HG02759 (cell line): ENCODE data around the gene PLK3.
"Not testable (repeated sequence)": the region's sequence is repeated elsewhere in the genome, so short reads cannot be mapped to it uniquely, and the experiment has no call there.

ENCODE experiments used
- ATAC-seq: cut with Tn5 transposase; IDR thresholded peaks from one replicate; pipeline ENCODE4 v1.9.1; 2021; ENCODE audit warnings: mild to moderate bottlenecking, moderate library complexity; ENCODE audit not compliant: unreplicated experiment

Gene PLK3

DNA sequence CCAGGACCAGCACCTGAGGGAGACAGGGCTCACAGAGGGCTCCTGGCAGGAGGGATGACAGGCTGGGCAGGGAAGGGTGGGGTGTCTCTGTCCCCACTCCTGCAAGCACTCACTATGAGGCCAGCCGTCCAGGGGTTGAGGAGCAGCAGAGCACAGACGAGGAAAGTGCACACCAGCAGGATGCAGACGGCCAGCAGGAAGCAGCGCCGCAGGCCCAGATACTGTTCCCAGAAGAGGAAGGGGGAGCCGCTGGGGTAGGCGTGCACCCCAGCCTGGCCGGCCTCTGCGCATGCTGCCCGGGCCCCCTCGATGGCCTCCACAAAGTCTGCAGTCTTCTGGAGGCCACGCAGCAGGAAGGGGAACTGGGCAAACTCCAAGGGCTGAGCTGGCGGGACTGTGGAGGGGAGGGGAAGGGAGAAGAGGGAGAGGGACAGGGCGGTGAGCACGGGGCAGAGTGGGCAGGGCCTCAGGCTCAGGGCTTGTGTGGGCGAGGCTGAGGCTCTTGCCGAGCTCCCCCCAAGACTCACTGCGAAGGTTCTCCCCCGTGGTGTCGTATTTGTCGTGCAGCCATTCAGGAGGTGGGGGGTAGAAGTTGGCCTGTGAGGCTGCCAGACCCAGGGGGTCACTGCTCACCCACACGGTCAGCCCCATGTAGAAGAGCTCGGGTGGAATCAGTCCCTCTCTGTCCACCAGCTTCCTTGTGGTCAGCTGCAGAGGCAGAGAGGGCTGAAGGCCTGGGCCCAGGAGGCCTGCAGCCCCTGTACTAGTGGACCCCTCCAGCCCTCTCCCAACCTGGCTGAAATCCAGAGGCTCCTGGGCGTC, 26.4 kb downstream of the PLK3 start:
- ATAC-seq, result no peak

DNA sequence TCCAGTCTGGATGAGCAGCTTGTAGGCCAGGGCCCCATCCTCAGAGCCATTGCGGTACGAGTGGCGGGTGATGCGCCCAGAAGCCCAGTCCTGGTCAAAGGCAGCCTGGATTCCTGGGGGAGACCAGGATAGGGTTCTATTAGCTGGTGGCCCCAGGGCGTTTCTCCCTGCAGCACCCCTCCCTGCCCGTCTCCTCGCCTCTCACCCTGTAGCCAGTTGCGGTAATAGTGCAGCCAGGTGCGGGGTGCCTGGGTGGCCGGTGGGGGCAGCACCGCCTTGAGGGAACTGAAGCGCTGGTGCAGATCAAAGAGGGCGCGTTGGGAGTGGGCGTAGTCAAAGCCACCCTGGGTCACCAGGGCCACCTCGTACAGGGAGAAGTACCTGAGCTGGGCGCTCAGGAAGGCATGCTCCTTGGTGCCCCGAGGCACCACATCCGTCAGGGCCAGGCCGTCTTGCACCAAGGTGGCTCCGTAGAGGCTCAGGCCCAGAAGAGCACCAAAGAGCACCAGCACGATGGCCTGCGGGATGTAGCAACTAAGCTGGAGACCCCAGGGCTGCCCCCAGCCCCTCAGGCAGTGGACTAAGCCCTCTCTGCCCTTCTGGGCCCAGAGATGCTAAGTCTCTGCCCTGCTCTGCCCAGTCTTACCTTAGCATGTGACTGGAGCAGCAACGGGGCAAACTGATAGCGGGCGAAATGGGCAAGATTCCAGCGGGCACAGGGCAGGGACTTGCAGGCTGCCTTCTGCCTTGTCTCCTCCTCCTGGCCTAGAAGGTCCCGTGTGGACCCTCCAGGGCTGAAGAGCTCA, 27.2 kb downstream of the PLK3 start:
- ATAC-seq, result no peak

DNA sequence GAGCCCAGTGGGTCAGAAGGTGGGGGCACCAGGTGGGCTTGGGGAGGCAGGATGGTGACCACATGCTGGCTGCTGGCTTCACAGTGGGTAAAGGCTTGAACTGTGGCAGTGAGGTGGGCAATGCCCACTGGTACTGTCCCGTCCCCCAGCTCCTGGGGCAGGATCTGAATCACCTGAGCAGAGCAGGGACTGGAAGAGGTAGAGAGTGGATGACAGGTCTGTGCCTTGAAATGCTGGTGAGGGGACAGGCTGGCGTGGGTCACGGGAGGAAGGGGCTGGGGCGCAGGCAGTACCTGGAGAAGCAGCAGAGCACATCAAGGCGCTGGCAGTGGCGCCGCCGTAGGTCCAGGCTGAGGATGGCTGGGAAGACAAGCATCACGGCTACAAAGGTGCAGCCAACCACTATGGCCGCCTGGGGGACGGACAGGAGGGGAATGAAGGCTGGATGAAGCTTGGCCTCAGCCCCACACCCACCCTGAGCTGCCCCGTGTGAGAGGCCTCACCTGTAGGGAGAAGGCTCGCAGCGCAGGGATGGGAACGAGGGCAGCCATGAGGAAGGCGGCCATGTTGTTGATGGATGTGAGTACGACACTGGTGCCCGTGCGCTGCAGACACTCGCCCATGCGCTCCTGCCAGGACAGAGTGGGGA, 27.9 kb downstream of the PLK3 start:
- ATAC-seq, result no peak

DNA sequence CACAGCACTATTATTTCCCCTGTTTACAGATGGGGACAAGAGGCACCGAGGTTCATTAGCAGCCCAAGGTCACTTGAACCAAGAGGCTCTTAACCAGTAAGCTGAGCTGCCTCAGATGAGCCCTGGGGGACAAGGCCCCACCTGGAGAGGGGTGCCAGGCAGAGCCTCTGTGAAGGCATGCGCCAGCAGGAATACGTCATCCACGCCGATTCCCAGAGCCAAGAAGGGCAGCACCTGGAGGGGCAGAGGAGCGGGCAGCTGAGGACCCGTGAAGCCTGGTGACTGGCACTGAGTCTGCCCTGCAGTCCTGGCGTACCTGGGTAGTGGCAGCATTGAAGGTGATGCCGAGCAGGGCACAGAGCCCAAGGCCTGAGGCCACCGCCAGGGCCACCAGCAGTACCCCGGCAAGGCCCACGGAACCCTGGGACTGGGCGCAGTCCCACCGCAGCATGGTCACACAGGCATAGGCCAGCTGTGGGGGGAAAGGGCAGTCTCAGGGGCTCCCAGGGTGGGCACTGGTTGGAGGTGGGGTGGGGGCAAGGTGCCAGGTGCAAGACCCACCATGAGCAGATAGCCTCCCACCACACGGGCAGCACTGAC, 28.8 kb downstream of the PLK3 start:
- ATAC-seq, result no peak

DNA sequence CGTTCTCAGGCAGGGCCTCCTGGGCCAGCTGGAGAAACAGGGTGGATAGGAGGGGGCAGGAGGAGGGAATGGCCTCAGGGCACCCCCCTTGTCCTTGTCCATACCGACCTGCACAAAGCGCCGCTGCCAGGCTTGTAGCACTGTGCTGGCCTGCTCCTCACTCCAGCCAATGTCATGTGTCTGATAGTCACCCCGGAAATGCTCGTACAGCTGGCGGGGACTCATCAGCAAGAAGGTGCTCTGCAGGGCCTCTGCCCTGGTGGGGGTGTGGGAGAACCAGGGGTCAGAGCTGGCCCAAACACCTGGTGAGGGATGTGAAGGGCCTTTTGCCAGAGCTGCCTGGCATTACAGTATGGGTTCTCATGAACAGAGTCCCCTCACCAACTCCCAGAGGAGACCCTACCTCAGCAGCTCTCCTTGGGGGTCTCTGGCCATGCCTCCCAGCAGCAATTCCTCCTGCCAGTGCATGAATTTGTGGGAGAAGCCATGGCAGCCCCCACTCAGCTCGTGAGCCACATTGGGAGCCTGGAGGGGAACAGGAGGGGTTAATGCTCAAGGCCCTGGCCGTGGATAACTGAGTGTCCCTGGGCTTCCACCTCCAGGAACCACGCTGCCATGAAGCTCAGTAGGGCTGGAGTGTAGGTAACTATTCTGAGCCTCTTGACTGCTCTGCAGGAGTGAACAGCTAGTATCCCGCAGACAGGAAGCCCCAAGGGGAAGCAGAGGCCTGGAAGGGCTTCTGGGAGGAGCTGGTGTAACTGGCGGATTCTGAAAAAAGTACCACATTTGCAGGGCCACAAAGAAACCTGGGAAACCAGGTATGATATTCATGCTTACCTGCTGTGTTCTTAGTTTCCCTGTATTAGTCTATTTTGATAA, 29.6 kb downstream of the PLK3 start:
- no peak for ATAC-seq

- no peak for ATAC-seq
These were observed 30.7 kb downstream of the PLK3 start for GRCh38 chr1:44830900-44831304.

DNA sequence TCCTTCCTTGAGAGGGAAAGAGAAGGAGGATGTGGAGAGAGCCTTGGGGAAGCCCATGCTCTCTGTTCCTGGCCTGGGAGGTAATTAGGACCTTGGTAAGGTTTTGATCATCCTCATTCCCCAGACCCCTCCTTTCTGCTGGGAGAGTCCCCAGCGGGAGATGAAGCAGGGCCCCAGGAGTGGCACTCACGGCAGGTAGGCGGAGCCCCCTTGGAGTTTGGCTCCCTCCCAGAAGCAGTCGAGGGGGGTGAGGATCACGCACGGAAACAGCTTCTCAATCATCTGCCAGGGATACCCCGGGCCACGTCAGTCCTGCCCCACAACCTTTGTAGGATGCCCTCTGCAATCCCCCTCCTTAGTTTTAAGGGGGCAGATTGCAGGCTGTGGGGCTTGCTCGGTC, 31.3 kb downstream of the PLK3 start:
- ATAC-seq, result no peak

GRCh38 chr1:44832056-44832705, 32.0 kb downstream of the PLK3 start:
- no peak for ATAC-seq

DNA sequence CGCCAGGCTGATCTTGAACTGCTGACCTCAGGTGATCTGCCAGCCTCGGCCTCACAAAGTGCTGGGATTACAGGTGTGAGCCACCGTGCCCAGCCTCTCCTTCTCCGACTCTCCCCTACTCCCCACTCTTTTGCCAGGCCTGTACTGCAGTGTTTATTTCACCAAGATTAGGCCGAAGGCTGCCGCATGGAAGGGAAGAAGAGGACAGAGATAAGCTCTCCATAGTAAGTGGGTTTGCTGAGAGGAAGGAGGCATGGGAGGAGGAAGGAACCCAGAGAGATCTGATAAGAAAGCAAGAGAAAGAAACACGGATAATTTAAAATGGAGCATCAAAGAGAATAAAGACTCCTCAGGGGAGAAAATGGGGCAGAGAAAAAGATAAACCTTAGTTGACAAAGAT, 34.2 kb downstream of the PLK3 start:
- ATAC-seq, result no peak

DNA sequence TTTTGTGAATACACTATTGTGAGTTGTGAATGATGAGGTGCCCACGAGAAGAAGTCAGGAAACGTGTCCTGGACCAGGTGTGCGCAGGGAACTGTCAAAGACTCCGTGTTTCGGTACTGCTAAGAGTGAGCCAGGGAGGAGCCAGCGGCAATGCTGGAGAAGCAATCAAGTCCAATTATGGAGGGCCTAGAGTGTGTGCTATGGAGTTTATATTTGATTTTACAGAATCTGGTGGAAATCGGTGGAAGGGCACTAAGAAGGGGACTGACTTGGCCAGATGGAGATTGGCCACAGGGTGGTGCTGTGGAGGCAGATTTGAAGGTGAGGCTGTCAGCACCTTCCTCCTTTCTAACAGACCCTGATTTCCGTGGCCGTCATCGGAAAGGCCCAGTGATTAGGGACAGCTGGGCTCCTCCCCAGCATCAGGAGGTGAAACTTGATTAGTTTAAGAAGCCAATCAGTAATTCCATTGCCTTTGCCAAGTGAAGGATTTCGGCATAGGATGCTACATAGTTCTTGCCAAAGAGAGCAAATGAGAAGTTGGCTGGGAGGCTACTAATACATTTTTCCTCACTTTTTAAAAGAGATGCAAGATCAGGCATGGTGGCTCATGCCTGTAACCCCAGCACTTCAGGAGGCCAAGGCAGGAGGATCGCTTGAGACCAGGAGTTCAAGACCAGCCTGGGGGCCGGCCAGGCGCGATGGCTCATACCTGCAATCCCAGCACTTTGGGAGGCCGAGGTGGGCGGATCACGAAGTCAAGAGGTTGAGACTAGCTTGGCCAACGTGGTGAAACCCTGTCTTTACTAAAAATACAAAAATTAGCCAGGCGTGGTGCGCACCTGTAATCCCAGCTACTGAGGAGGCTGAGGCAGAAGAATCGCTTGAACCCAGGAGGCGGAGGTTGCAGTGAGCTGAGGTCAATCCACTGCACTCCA, 35.8 kb downstream of the PLK3 start:
- peak; percentile 60 for ATAC-seq

GRCh38 chr1:44838294-44838693, 38.1 kb downstream of the PLK3 start:
- not testable (repeated sequence) for ATAC-seq

GRCh38 chr1:44839576-44839975, 39.4 kb downstream of the PLK3 start:
- no peak for ATAC-seq

DNA sequence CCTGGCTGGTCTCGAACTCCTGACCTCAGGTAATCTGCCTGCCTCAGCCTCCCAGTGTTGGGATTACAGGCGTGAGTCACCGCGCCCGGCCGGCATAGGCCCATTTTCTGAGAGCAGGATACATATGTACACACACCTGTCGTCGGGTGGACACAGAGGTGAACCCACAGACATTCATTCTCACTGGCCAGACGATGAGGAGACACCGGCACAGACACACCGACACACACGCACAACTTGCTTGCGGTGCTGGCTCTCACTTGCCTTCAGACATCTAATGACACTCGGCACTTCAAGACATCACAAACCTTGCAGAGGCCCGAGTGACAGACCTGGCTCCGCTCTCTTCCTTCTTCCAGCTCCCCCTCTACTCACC, 42.3 kb downstream of the PLK3 start:
- ATAC-seq, result no peak

DNA sequence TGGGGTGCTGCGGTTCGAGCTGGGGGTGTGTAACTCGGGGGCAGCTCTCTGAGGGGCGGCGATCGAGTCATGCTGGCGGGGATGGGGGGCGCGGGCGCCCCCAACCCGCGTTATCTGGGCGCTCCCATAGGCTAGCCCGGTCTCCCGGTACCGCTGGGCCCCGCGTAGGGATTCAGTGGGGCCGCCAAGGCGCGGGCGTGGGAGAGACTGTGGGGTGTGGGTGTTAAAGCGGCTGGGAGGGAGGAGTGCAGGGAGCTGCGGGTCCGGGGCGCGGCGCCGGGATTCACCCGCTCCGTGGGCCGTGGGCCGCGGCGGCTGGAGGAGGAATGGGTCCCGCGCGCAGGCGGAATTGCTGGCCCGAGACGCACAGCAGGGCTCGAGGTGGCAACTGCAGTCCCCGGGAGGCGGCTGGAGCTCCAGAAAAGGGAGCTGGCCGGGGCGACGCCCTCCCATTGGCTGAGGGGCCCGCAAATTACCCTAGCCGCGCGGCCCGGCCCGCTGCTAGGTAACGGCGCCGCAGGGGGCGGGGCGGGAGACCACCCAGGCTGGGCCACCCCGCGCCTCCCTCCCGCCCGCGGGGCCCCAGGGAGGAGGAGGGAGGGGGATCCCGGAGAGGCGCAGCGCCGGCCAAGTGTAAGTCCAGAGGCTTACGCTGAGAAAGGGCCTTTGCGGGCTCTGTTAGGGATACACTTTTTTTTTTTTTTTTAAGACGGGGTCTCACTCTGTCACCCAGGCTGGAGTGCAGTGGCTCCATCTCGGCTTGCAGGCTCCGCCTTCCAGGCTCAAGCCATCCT, 42.9 kb downstream of the PLK3 start, which contains the start of gene PTCH2:
TSS of gene PTCH2 (minus strand) at position 392 of the 794 bp plus-strand sequence. CDS start at position 71, 321 bp downstream.
- no peak for ATAC-seq

DNA sequence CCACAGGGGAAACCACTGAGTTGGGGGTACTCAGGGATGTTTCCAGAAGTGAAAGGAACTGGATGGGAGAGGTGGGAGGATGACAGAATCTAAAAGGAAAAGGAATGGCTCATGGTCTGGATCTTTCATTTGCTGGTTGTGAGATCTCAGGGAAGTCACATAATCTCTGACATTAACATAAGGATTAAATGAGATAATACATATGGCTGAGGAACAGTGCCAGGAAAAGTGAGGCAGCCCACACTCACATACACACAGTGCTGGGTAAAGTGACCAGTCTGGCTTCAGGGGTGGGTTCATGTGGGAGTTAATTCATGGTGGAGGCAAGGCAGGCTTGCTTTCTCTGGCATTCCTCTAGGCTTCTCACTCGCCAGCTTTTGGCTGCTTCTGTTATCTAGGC, 46.8 kb downstream of the PLK3 start:
- no peak for ATAC-seq

GRCh38 chr1:44847845-44848244, 47.7 kb downstream of the PLK3 start:
- ATAC-seq, result no peak

GRCh38 chr1:44848456-44849181, 48.4 kb downstream of the PLK3 start:
- no peak for ATAC-seq
